HUDEP-2 (cell line): ENCODE results near the gene POLR2L.

ENCODE experiments used
- DNase-seq, 76 experiments: peaks; one replicate each; lab custom pipeline; 2025; ENCODE audit not compliant: unreplicated experiment in 76 of 76; lab: John Stamatoyannopoulos, UW

The POLR2L gene

DNA sequence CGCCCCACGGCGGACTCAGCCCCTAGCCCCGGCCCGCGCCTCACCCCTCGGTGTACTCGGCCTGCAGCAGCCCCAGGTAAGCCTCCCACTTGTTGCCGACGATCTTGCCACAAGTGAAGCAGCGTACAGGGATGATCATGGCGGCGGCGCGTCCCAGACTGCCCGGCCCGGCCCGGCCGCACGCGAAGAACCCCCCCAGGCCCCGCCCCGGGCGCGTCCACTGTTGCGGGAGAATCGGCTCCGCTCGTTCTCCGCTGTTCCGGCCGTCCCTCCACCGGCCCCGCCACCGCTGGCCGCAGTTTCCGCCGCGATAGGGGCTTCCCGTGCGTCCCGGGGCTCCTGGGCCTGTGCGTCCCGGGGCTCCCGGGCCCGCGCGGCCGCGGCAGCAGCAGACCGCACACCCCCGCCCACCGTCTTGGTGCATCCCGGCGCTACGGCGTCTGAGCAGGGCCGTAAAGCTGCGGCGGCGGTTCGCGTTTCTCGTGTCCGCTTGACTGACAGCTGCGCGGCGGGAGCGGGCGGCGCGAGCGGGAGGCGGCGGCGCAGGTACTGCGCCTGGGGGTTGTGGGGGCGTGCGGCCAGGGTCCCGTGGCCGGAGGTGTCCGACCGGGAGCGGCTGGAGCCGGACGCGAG is at the start of gene POLR2L, which contains the start of gene TSPAN4:
POLR2L (minus strand) TSS at position 160 of the 633 bp plus-strand sequence; CDS start at position 139, 21 bp downstream.
TSPAN4 (plus strand) TSS at position 483 of the 633 bp plus-strand sequence. CDS start 7,453 bp downstream, outside the sequence.
- DNase-seq, result peak in 75 of 76 experiments; percentile 25 to 97 (median 78)

DNA sequence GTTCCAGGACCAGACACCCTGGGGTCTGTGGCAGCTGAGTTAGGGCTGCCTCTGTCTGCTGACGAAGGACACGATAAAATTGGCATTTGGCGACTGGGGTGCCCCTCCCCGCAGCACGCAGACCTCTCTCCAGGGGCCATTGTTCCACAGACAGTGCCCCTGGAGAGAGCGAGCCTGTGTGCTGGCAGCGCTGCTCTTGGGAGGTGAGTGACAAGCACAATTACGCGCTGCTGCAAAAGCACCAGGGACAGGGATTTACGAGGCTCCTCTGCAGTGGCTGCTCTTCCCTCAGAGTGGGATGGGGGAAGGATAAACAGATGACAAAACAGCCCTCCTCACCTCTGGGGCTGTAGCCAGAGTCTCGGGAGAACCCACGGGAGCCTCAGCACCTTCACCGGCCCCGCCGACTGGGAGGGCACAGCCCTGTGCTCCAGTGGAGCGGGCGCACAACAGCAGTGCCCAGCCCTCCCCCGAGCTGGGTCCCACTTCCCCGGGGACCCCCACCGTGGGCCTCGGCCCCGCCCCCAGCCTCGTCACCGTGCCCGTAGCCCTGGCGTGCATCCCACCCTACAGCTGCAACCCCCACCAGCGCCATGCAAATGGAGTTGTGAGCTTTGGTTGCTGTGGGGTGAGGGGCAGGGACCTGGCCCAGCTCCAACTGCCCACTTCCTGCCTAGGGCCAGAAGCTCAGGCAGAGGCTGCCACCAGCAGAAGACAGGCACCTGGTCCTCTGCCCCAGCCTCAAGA is 48.6 kb upstream of the POLR2L start:
- DNase-seq, result no peak

DNA sequence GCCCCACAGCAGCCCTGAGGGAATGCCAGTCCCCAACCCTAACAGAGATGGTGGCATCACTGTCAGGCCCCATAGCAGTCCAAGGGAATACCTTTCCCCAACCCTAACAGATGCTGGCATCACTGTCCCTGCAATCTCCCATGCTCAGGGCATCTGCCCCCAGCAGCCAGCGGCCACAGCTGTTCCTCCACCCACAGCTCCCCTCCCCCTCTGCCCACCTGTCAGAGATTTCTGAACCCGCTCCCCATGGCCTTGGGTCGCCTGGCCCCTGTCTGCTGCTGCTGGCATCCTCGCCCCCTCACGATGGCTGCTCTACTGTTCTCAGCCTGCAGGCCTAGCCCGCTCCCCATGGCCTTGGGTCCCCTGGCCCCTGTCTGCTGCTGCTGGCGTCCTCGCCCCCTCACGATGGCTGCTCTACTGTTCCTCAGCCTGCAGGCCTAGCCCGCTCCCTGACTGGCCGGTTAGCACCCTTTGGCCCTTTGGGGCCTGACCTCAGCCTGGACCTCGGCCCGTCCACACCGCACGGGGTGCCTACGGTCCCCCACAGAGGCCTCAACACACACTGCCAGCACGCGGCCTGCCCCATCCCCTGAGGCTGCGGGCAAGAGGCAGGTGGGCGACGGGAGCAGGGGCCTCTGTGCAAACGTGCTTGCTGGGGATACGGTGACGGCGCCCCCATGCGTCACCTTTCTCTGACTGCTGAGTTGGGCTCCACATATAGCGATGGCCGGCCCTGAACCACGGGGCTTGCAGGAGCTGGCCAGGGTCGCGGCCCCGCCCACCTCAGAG is 47.6 kb upstream of the POLR2L start:
- DNase-seq, result no peak

DNA sequence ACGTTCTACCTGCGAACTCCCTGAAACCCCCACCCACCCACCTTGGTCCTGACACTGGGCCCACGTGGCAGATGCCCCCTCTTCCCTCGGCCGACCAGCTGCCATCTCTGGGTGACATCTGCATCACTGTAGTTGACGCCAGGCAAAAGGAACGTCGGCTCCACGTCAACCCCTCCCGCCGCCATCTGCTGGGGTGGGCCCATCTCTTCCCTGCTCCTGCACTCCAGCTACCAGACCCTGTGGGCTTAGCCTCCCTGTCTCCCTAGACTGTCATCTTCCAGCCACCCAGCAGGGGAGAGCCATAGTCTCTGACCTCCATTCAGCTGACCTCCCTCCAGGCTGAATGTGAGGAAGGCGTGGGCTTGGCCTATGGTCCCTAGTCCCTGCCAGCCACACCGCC is 46.9 kb upstream of the POLR2L start:
- DNase-seq, result no peak

DNA sequence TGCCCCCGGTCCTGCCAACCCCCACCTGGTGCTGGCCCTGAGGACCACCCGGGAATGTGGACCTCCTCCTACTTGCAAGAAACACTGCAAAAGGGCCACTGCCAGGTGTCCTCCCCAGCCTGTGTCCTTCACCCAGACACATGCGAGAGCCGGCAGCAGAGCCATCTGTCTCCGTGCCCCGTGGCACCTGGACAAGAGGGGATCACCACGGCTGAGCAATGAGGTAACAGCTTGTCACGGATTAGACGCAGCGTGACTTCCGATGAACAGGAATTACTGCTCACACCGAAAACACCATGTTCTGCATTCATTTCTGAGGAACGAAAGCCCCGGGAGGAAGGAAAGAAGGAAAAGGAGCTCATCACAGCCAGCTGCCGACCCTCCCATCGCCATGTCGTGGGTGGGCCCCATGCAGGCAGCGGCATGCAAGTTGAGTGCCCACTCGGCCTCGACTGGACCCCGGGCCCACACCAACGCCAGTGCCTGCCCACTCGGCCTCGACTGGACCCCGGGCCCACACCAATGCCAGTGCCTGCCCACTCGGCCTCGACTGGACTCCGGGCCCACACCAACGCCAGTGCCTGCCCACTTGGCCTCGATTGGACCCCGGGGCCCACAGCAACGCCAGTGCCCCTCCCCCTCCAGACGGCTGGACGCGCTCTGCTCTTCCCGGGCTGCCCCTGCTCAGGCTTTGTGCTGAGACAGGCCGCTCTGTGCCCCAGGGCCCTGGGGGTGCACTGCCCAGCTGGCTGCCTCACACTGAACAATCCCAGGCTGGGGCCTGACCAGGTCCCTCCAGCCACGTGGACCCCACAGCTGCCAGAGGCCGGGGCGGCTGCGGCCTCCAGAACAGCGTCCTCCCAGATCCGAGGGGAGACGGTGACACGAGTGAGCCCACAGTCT is 46.2 kb upstream of the POLR2L start:
- DNase-seq, result no peak

DNA sequence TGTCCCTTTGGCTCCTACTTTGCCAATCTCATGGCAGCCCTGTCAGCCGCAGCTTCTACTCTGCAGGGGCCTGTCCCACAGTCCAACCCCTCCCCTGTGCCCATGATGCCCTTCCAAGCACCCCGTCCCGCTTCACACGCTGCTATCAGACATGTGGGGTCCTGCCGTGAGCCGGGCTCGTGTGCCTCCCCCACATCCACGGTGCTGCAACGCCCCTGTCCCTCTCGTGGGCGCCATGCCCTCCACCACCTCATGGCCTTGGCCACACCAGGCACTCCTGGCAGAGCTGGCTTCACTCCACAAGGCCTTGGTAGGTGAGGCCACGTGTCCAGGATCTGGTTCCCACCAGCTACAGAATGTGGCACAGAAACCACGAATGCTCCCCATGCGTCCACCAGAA is 45.3 kb upstream of the POLR2L start:
- DNase-seq, result no peak

DNA sequence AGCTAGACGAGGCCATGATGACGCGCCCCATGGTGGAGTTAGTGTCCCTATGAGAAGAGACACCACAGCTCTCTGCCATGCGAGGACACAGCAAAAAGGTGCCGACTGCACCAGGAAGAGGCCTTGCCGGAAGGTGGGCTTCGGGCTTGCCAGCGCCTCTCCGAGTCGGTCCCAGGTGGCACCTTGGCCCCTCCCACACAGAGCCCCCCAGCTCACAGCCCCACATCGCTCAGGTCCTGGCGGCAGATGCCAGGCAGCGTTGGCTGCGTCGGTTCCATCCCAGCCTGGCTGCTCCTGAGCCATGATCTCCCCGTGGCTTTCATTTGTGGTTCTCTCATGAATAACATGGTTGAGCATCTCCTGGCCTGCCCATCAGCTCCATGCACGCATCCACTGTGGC is 44.2 kb upstream of the POLR2L start:
- no peak for DNase-seq

DNA sequence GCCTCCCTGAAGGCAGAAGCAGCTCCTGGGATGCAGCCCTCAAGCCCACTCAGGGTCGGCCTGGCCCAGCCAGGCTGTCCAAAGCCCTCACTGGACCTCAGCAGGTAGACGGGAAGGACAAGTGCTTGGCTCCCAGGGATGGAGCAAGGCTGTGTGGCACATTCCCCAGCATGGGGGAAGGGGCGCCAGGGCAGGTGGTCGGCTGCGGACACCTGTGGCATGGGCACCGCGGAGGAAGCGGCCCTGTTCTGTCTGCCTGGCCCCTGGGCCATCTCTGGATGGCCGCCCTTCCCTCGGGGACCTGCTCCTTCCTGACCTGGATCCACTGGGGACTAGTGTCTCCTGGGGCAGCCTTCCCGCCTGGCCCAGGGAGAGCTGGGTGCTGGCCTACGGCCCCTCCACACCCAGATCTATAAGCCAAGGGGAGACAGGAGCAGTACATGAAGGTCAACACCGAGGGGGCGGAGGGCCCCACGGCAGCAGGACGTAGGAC is 42.3 kb upstream of the POLR2L start:
- DNase-seq, result no peak

DNA sequence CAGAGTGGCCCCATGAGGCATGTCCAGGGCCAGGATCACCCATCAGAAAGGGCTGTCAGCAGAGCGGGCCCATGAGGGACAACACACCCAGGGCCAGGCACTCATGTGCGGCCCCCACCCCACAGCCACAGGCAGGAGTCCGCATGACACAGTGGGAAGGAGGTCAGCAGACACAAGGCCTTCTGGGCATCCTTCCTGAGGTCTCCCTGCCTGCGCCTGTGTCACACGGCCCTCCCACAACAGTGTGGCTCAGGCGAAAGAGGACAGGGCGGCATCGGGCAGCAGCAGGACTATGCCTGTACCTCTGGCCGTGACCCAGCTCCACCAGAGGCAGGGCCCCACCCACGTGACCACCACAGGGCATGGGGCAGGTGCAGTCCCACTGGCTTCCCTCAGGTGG is 41.2 kb upstream of the POLR2L start:
- DNase-seq, result no peak

DNA sequence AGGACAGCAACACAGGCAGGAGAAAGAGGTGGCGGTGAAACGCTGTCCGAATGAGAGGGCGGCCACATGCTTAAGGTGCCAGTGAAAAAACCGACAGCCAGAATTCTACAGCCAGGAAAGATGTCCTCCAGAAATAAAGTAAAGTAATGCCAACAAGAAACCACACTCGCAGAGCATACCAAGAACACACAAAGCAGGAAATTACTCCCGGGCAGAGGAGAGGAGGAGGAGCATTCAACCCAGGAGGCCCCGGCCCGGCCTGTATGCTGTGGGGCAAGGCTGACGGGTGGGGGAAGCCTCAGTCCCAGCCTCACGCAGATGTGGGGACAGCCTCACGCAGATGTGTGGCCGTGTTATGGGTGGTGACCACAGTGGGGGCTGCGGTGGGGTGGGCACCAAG is 40.3 kb upstream of the POLR2L start:
- no peak for DNase-seq

DNA sequence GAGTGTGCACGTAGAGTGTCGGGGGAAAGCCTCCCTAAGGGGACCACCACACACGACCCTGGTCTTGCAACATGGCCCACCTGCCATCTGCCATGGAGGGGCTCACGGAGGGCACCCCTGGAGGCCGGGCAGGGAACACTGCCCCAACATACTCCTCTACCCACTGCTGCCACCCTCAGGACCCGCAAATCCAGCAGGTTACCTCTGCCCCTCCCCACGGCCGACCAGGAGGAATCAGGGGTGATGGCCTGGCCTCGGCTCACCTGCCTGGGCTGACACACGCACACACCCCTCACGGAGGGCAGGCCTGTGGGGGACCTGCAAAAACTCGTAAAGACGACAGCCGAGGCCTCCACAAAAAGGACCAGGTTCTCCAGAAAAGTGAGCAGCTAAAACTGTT is 38.1 kb upstream of the POLR2L start:
- no peak for DNase-seq

DNA sequence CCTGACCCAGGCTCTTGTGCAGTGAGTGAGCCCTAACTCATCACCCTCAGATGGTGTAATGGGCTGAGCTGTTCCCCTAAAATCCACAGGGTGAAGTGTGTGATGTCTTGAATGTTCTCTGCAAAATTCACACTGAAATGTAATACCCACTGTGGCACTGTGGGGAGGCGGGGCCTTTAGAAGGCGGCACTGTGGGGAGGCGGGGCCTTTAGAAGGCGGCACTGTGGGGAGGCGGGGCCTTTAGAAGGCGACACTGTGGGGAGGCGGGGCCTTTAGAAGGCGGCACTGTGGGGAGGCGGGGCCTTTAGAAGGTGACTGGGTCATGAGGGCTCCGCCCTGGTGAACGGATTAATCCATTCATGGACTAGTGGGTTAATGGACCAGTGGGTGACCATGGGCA is 35.2 kb upstream of the POLR2L start:
- peak in 70 of 76 experiments; percentile 16 to 91 (median 70) for DNase-seq

DNA sequence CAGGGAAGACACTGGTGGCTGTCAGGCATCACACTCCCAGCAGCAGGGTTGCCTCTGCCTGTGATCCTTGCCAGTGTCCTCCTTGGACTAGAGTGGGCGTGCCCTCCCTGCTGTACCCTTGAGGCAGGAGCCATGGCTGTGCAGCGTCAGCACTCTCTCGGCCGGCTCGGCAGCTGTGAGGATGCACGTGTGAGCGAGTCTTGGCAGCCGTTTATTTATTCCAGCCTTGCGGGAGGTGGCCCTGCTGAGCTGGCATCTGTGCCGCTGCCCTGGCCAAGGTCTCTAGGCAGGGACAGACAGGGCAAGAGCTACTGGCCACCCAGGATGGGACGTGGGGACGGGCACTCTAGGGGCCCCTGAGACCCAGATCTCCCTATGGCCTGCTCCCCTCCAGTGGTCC is 34.2 kb upstream of the POLR2L start:
- DNase-seq, result peak in 7 of 76 experiments; percentile 19 to 38 (median 28)

DNA sequence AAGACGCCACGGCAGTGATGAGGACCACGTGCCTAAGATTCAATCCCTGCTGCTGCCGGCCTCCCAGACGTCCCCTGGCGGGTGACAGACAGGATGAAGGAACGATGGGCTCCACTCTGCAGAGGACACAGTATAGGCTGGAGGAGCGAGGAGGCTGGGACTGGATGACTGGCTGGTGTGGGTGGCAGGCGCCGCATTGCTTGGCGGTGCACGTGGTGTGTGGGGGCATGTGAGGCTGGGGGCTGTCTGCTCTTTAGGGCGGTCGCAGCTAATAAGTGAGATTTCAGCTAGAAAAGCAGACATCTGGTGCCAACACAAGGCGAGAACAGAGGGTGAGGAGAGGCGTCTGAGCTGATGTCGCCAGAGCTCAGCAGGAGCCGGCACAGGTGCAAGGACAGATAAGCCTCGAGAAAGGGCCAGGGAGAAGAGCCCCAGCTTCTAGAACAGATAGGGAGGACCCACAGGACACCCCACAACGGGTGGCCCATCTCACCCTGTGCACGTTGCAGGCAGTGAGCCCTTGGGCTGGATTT is 33.5 kb upstream of the POLR2L start:
- DNase-seq, result peak in 74 of 76 experiments; percentile 40 to 94 (median 82)

DNA sequence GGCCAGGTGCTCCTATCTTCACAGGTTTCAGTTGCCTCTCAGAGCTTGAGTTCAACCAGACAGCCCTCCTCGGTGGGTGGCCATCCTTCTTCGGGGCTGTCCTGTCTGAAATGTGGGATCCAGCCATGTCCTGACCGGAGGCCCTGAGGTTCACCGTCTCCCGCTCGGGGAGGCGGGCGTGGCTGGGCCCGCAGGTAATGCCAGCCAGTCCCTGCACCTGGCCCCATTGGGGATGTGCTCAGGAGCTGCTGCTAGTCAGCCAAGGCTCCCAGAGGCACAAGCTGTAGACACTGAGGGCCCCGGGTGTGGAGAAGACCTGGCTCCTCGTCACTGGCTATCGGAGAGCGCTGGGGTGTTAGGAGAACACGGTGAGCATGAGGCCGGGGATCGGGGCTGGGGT is 32.9 kb upstream of the POLR2L start:
- no peak for DNase-seq

DNA sequence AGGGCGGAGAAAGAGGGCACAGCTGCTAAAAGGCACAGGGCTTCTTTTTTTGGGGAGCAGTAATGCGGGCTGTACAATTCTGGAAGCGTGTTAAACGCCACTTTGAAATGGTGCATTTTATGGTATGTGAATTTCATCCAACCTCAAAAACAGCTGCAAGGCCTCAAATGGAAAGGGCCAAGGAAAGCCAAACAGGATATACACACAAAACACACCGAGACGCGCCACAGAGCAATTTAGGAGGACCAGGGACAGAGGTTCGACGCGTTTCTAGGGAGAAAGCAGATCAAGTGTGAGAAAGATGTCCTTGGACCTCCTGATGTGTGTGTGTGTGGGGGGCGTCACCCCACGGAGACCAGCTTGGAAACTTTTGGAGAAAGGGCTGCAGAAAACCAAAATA is 31.4 kb upstream of the POLR2L start:
- DNase-seq, result no peak

DNA sequence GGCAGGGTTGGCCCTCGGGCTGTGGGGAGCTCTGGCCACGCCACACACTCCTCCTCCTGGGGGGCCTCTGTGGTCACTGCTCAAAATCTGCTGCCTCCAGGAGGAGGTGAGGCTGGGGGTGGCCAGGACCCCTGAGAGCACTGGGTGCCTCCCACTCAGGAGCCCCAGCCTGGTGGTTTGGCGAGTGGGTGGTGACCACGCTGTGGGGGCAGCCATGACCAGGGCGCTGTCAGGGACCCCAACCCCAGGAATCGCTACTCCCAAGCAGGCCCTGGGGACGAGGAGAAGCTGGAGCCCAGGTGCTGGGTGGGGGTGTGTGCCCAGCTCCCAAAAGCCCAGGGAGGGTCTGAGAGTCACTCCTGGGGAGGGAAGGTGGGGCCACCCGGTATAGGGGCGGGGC is 30.5 kb upstream of the POLR2L start:
- no peak for DNase-seq

DNA sequence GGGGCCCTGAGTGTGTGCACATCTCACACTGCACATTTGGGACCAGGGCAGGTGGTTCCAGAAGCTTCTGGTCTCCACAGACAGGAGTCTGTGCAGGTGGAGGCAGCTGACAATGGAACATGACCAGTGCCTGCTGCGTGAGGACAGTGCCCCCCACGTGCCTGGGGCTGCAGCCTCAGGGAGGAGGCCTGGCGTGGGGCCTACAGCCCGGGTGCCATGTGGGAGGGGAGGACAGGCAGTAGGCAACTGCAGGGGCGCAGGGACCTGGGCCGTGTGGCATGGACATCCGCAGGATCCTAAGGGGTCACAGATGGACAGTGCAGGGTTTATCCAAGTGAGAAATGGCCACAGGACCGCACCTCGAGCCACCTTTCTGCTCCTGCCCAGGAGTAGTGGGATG is 29.1 kb upstream of the POLR2L start:
- no peak for DNase-seq

DNA sequence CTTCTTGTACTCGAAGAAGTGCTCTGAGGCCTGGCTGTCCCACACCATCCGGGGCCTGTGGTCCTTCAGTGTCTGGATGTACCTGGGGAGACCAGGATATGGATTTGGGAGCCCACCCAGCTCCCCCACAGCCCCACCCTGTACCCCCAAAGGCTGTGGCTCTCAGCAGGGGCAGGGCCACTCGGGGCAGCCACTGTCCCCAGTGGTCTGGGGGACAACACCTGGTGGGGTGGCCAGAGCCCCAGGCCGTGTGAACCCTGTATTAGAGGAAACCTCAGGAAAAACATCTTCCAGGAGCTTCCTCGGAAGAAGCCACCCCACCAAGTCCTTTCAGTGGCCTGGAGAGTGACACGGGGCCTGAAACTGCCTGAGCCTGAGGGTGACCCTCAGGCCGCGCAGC is 28.1 kb upstream of the POLR2L start:
- DNase-seq, result no peak

DNA sequence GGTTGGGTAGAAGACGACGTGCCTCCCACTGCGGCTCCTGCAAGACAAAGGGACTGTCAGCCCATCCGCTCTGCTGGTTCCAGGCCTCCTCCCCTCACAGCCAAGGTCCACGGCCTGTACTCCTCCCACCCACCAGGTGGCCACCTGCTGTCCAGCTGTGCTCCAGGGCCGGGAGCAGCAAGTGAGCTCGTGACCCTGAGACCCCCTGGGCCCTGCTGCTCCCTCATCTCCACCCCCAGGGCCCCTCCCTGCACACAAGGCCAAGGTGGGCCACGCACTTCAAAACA is 27.7 kb upstream of the POLR2L start:
- no peak for DNase-seq
